ENCODE measurements around the gene LYG2.

DNA sequence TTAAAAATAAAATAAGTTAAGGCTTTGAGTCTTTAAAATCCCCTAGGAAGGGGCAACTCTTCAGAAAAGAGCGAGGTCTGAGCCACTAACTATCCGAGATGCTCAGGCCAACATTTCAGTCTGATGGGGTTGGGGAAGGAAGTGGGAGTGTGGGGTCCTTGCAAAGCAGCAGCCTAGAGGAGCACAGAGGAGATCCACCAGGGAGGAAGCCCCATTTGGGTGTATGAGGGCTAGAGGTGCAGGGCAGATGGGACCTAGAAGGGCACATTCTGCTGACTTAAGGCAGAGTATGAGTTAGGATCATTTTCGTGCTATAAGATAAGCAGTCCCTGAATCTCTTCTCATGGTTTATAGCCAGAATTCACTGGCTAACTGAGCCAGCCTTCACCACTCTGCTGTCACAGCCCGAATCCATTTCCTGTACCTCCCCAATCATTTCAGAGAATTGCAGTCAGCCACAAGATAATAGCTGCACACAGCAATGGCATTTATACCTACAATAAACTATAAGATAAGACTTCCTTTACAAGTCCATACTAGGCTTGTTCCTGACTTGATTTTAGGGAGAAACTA, 37.5 kb downstream of the LYG2 start:
- no peak for TF ChIP-seq EZH2 (IDR thresholded peaks at IDR 0.05; ENCODE audit: insufficient read depth, poor library complexity, severe bottlenecking)
- no peak for TF ChIP-seq EZH2phosphoT487 (IDR thresholded peaks at IDR 0.05; ENCODE audit: insufficient read depth, low read depth)
